GM12801 (cell line): Measurements from ENCODE around the gene CCK.

ENCODE experiments used
- CTCF ChIP-seq: IDR thresholded peaks from one replicate; pipeline ENCODE4 v1.5.1; 2011; ENCODE audit warnings: control low read depth; ENCODE audit not compliant: insufficient read length; ENCODE audit errors: extremely low read depth

CCK gene

DNA sequence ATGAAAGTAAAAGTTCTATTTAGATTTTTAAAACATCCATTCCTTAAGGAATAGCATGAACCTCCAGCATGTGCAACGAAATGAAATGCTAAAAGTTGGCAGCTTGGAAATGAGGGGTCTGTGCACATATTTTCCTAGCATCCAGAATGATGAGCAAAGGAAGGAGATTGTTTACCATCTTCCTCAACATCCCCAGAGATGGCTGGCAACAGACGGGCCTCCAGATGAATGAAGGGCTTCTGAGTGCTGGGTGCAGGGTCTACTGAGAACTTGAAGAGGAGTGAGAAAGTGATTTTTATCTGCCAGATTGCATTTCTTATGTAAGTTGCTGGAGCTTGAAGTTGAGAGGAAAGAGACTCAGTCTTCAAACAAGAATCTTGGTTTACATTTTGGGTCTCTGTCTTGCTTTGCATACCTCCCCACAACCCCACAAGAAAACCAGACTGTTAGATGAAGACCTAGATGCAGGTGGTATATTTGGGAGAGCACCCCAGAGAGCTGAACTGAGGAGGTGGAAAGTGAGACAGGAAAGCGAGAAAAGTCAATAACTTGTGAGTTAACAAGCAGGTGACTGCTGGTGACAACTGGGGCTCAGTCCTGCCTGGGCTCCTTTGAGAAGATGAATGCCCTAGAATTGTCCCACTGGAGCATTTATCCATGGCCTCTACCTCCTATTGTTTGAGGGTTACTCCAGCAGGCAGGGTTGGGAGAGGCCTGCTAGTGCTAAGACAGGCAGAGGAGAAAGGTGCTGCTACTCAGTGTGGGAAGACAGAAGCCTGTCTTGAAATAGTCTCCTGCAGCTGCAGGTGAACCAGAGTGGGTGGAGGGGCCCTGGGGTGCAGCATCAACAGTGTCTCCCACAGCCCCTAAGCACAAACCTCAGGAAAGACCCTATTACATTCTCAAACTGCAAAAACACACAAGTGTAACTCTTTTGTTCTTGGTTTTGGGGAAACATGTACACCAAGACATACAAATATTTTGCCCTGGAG, 10.5 kb upstream of the CCK start:
- no peak for TF ChIP-seq CTCF

DNA sequence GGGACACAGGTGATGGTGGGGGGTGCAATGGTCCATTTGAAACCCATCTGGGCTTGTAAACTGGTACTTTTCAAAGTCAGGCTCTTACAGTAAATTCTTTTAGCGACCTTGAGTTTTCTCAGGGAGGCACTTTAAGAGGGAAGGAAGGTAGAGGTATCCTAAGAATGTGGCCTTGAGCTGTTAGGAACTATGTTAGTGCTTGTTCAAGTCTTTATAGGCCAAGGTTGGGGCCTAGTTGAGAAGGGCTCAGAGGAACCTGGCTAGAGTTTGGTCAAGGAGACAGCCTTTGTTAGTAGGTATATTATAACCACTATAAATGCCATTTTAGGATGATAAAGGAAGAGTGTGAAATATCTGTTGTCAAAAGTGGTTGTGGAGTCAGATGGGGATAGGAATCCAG, 9.2 kb upstream of the CCK start:
- no peak for TF ChIP-seq CTCF

- TF ChIP-seq CTCF, result no peak
Observed at GRCh38 chr3:42274266-42274665, 8.3 kb upstream of the CCK start.

- no peak for TF ChIP-seq CTCF
Observed at GRCh38 chr3:42273361-42273760, 7.4 kb upstream of the CCK start.

DNA sequence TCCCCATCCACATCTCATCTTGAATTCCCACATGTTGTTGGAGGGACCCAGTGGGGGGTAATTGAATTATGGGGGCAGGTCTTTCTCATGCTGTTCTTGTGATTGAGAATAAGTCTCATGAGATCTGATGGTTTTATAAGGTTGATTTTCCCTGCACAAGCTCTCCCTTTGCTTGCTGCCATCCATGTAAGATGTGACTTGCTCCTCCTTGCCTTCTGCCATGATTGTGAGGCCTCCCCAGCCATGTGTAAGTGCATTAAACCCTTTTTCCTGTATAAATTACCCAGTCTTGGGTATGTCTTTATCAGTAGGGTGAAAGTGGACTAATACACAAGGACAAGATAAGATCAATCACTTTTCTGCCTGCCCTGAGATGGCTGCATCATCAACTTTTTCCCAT, 5.8 kb upstream of the CCK start:
- no peak for TF ChIP-seq CTCF

DNA sequence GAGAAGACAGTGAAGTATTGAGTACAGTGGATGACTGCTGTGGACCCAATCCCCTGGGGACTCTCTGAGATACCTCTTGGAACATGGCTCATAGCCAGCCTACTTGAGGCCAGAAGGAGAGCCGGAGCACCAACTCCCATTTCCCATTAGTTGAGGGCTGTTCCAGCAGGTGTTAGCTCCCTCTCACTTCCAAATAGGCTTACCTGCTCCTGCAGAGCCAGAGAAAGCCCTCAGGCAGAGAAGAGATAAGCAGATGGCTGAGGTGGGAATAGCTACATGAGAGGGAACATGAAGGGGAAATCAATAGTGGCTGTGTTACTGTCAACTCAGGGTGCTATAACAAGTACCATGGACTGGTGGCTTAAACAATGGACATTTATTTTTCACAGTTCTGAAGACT, 4.6 kb upstream of the CCK start:
- TF ChIP-seq CTCF, result no peak

- TF ChIP-seq CTCF, result no peak
Observed at GRCh38 chr3:42269647-42270046, 3.7 kb upstream of the CCK start.
